Measurements from ENCODE around the gene ENOX1. TPM values are rescaled to one million over a fixed set of nuclear protein-coding genes. Genes with fewer than 3 reads are reported as not detected.

ENOX1 gene
- total RNA-seq, 3 donors from 2014 or later (not counting 1 experiment from before 2014, with no cell fraction given): not detected

- ATAC-seq (no peak), DNase-seq (no peak)
- WGBS (ENCODE audit: insufficient coverage): 82% methylated on average over 4 of the region's 4 CpGs
- Mint-ChIP-seq H3K36me3 (no peaks in the 10 kb centered on the region), H3K4me1 (no peaks in the 10 kb centered on the region), H3K27me3 (ENCODE audit: low read depth in 2 of 2) (peaks cover 3 to 41% of the 10 kb centered on the region in 2 donors), H3K4me3 (no peak overlapping the region), H3K27ac (no peak overlapping the region), H3K9me3 (no peaks in the 10 kb centered on the region)
- no peak overlapping the region for H3K4me3 ChIP-seq (ENCODE audit: low read length)
- H3K36me3 ChIP-seq (ENCODE audit: control insufficient read depth, insufficient read depth, low read length): no peaks in the 10 kb centered on the region
- no peaks in the 10 kb centered on the region for H3K4me1 ChIP-seq (ENCODE audit: control insufficient read depth, insufficient read depth, low read length)
- no peak overlapping the region for H3K27ac ChIP-seq (ENCODE audit: low read length)
- intact Hi-C loops (cut with micrococcal nuclease): no loop called here
- TF ChIP-seq, protein P1, sequence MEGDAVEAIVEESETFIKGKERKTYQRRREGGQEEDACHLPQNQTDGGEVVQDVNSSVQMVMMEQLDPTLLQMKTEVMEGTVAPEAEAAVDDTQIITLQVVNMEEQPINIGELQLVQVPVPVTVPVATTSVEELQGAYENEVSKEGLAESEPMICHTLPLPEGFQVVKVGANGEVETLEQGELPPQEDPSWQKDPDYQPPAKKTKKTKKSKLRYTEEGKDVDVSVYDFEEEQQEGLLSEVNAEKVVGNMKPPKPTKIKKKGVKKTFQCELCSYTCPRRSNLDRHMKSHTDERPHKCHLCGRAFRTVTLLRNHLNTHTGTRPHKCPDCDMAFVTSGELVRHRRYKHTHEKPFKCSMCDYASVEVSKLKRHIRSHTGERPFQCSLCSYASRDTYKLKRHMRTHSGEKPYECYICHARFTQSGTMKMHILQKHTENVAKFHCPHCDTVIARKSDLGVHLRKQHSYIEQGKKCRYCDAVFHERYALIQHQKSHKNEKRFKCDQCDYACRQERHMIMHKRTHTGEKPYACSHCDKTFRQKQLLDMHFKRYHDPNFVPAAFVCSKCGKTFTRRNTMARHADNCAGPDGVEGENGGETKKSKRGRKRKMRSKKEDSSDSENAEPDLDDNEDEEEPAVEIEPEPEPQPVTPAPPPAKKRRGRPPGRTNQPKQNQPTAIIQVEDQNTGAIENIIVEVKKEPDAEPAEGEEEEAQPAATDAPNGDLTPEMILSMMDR (IDR thresholded peaks at IDR 0.05): no peak
- H3K27me3 ChIP-seq (ENCODE audit: control insufficient read depth, insufficient read depth, low read length): no peaks in the 10 kb centered on the region
- H3K9me3 ChIP-seq (ENCODE audit: control insufficient read depth, insufficient read depth, low read length): no peaks in the 10 kb centered on the region
Measured at GRCh38 chr13:43339805-43340550, 446.8 kb downstream of the ENOX1 start.

GRCh38 chr13:43339145-43339804 lies 447.5 kb downstream of the ENOX1 start:
- Histone ChIP-seq H3K9me3 (ENCODE audit: control insufficient read depth, insufficient read depth, low read length) (no peaks in the 10 kb centered on the region), H3K4me1 (ENCODE audit: control insufficient read depth, insufficient read depth, low read length) (no peaks in the 10 kb centered on the region), H3K4me3 (ENCODE audit: low read length) (no peak overlapping the region), H3K27ac (ENCODE audit: low read length) (no peak overlapping the region), H3K36me3 (ENCODE audit: control insufficient read depth, insufficient read depth, low read length) (no peaks in the 10 kb centered on the region), H3K27me3 (ENCODE audit: control insufficient read depth, insufficient read depth, low read length) (no peaks in the 10 kb centered on the region)
- WGBS (ENCODE audit: insufficient coverage): 91% methylated on average over 7 of the region's 7 CpGs
- H3K9me3 Mint-ChIP-seq: no peaks in the 10 kb centered on the region
- TF ChIP-seq, protein P1 (IDR thresholded peaks at IDR 0.05): no peak
- H3K27ac Mint-ChIP-seq: no peak overlapping the region
- no peaks in the 10 kb centered on the region for H3K4me1 Mint-ChIP-seq
- no peak overlapping the region for H3K4me3 Mint-ChIP-seq
- no peak for DNase-seq
- peaks cover 3 to 35% of the 10 kb centered on the region in 2 donors for H3K27me3 Mint-ChIP-seq (ENCODE audit: low read depth in 2 of 2)
- H3K36me3 Mint-ChIP-seq: no peaks in the 10 kb centered on the region
- intact Hi-C loops (cut with micrococcal nuclease): no loop called here
- ATAC-seq: no peak

DNA sequence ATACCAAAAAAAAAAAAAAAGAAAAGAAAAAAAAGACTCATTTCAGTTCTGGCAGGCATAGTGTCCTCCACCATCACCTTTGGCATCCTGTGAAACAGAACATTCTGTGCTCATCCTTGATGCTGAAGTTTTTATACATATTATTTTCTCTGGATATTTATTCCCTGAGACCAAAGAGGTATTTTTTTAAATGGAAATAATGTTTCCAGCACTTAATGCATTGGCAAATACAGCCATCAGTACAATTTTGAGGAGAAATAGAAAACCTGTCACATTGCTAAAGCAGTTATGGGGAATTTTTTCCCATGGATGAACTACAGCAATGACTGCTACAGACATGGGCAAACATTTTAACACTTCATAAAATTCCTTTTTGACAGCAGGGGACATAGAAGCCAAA lies 451.0 kb downstream of the ENOX1 start:
- H3K27me3 Mint-ChIP-seq (ENCODE audit: low read depth in 2 of 2): peaks cover 3 to 17% of the 10 kb centered on the region in 2 donors
- H3K36me3 Mint-ChIP-seq: no peaks in the 10 kb centered on the region
- H3K4me3 Mint-ChIP-seq: no peak overlapping the region
- intact Hi-C loops (cut with micrococcal nuclease): no loop called here
- no peaks in the 10 kb centered on the region for H3K36me3 ChIP-seq (ENCODE audit: control insufficient read depth, insufficient read depth, low read length)
- H3K4me3 ChIP-seq (ENCODE audit: low read length): no peak overlapping the region
- ATAC-seq (no peak), DNase-seq (no peak)
- H3K27ac Mint-ChIP-seq: no peak overlapping the region
- H3K4me1 Mint-ChIP-seq: no peaks in the 10 kb centered on the region
- H3K9me3 Mint-ChIP-seq: no peaks in the 10 kb centered on the region
- TF ChIP-seq, protein P1 (IDR thresholded peaks at IDR 0.05): no peak
- no peaks in the 10 kb centered on the region for H3K4me1 ChIP-seq (ENCODE audit: control insufficient read depth, insufficient read depth, low read length)
- no peak overlapping the region for H3K27ac ChIP-seq (ENCODE audit: low read length)
- no peaks in the 10 kb centered on the region for H3K9me3 ChIP-seq (ENCODE audit: control insufficient read depth, insufficient read depth, low read length)
- H3K27me3 ChIP-seq (ENCODE audit: control insufficient read depth, insufficient read depth, low read length): no peaks in the 10 kb centered on the region
